NCI-H2227 (cell line): Measurements from ENCODE around the gene VASP.
"Not testable (repeated sequence)": the region's sequence is repeated elsewhere in the genome, so short reads cannot be mapped to it uniquely, and the experiment has no call there.

Experiments
- DNase-seq: peaks from one replicate; lab custom pipeline; 2025; ENCODE audit not compliant: unreplicated experiment; lab: John Stamatoyannopoulos, UW

VASP gene

DNA sequence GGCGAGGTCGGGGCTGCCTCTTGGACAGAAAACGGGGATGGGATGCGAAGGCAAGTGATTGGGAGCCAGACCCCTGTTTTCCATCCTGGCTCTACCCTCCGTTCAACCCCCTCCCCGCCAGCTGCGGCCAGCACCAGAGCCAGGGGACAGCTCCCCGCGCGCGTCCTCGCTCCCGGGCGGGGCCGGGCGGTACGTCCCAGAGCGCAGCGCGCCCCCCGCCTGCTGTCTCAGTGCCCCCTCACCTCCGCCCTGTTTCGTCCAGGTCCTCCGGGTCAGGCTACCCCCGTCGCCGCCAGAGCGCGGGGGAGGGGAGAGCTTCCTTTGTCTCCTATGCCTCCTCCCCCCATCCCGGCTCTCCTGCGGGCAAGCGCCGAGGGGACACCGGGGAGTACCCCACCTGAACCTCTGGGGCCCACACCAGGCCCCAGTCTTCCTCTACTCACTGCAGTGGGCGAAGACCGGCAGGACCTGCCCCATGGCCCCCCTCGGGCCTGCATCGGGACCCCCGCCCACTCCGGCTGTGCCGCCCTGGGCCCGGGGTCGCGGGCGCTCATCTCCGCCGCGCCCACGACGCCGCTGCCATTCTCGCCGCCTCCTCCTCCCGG is 10.8 kb upstream of the VASP start:
- DNase-seq = peak; percentile 58

DNA sequence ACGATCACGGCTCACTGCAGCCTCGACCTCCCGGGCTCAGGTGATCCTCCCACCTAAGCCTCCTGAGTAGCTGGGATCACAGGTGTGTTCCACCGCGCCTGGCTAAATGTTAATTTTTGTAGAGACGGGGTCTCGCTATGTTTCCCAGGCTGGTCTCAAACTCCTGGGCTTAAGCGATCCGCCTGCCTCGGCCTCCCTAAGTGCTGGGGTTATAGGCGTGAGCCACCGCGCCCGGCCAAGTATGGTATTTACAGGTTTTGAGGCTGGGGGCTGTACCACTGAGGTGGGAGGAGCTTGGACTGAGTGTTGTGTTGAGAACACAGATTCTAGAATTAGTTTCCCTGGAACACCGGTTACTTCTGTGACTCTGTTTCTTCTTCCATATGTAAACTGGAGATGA is 9.5 kb upstream of the VASP start:
- DNase-seq = peak; percentile 12

DNA sequence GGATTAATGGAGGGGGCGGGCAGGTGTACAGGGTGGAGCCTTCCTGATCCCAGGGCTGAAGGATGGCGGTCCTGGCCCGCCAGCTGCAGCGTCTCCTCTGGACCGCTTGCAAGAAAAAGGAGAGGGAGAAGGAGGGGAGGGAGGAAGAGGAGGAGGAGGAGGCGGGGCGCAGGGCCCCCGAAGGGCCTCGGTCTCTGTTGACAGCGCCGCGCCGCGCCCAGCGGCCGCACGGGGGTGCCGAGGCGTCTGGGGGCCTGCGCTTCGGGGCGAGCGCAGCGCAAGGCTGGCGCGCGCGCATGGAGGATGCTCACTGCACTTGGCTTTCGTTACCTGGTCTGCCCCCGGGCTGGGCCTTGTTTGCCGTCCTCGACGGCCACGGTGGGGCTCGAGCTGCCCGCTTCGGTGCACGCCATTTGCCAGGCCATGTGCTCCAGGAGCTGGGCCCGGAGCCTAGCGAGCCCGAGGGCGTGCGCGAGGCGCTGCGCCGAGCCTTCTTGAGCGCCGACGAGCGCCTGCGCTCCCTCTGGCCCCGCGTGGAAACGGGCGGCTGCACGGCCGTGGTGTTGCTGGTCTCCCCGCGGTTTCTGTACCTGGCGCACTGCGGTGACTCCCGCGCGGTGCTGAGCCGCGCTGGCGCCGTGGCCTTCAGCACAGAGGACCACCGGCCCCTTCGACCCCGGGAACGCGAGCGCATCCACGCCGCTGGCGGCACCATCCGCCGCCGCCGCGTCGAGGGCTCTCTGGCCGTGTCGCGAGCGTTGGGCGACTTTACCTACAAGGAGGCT is 8.7 kb upstream of the VASP start, which contains the start of gene PPM1N:
Gene PPM1N, plus strand, starts transcription at position 33 of the 785 bp plus-strand sequence. Its CDS starts 30 bp downstream, at position 63.
- DNase-seq = no peak

DNA sequence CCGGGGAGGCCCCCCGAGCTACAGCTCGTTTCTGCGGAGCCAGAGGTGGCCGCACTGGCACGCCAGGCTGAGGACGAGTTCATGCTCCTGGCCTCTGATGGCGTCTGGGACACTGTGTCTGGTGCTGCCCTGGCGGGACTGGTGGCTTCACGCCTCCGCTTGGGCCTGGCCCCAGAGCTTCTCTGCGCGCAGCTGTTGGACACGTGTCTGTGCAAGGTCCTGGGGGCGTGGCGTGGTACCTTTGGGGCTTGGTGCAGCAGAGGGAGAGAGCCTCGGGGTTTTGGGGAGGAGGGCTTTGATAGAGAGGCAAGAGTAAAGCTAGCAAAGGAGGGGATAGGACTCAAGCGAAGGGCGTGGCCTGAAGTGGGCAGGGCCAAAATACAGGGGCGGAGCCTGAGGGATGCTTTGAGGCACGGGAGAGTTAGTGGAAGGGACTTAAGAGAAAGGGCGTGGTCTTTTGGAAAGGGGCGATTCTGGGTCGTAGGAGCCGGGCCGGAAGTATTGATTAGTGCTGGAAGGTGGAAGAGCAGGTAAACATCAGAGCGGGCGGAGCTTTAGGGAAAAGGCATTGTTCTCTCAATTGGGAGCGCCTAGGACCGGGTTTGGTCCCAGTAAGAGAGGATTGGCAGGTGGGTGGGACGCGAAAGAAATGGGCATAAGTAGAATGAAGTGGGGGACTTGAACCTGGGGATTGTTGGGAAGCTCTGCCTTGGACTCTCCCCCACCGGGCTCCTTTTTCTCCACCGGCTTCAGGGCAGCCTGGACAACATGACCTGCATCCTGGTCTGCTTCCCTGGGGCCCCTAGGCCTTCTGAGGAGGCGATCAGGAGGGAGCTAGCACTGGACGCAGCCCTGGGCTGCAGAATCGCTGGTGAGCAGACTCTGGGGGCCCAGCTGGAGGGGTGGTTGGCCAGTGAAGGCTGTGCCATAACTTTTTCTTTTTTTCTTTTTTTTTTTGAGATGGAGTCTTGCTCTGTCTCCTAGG is 7.8 kb upstream of the VASP start:
- peak; percentile 17 for DNase-seq

DNA sequence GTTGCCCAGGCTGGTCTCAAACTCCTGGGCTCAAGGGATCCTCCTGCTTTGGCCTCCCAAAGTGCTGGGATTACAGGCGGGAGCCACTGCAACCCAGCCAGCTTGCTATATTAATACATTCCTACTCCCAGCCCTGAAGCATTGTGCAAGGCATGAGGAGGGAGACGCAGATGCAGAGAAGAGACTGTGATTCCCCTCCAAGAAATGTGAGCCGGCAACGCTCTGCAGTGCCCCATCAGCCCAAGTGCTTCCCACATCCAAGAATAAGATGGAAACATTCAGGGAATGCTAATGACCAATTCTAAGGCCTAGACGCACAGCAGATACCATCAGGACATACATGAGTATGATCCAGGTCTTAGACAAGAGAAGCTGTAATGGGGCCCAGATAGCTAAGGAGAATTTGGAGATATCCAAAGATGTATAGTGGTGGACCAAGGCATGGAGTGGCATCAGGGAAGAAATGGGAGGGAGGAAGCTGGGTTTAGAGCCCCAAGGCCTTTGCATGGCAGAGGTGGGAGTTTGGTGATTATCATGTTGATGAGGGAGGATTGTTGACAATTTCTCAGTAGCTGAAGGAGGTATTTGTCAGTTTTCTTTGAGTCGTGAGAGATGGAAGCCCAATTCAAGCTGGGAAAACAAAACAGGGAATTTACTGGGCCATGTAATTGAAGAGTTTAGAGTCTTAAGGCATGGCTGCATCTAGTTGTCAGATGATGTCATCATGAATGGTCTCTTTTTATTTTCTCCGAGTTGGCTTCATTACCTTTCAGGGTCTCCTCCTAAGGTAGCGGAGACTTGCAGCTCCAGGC is 6.2 kb upstream of the VASP start:
- no peak for DNase-seq

DNA sequence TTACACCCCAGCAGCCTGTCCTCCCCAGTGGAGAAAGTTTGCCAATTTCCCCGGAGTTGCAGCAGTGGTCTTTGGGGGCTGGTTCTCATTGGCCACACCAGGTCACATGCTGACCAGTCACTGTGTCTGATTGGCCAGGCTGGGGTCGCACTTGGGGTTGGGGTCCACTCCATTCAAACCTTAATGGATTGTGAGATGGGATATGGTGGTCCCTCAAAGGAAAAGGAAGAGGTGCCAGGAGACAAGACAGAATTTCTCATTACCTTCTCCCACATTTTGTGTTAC is 5.6 kb upstream of the VASP start:
- no peak for DNase-seq

DNA sequence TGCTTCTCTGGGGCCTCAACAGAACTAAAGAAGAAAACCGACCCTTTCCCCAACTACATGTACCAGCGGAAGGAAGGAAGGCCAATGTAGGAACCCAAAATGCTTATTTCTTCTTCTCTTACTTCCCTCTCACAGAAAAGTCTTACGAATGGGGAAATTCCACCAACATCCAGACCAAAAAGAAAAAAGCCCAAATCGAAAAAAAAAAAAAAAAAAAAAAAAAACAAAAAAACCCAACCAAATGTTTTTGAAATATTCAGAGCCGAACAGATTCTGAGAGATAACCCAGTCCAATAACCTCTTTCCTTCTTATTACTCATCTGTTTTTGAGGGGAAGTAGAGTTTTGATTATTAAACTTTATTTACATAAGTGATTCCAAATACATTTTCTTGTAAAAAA is 5.2 kb upstream of the VASP start:
- DNase-seq = no peak

DNA sequence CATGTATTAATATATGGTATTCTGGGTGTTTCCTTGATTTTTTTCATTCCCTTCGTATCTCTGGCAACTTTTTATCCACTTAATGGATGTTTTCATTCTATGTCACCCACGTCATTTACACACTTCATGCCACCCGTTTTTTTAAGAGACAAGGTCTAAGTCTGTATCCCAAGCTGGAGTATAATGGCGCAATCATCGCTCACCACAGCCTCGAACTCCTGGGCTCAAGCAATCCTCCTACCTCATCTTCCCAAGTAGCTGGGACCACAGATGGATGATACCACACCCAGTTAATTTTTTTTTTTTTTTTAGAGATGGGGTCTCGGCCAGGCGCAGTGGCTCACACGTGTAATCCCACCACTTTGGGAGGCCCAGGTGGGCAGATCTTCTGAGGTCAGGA is 3.4 kb upstream of the VASP start:
- no peak for DNase-seq

DNA sequence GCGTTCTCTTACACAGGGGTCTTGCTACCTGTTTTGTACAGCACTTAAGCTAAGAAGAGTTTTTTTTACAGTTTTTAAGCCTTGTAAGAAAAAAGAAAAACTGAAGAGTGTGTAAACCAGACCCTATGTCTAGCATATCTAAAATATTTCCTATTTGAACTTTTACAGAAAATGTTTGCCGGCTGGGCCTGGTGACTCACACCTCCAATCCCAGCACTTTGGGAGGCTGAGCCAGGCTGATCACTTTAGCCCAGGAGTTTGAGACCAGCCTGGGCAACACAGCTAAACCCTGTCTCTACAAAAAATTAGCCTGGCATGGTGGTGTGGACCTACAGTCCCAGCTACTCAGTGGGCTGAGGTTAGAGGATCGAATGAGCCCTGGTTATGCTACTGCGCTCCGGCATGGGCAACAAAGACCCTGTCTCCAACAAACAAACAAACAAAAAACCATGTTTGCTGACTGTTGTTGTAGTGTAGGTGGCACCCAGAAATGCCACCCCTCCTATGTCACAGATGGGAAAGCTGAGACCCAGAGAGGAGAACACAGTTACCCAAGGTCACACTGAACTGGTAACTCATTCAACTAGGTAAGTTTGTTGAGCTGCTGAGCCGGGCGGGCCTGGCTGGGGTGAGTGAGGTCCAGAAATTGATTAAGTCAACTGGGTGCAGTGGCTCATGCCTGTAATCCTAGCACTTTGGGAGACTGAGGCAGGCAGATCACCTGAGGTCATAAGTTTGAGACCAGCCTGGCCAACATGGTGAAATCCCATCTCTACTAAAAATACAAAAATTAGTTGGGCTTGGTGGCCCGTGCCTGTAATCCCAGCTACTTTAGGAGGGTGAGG is 1.9 kb upstream of the VASP start:
- DNase-seq = no peak

DNA sequence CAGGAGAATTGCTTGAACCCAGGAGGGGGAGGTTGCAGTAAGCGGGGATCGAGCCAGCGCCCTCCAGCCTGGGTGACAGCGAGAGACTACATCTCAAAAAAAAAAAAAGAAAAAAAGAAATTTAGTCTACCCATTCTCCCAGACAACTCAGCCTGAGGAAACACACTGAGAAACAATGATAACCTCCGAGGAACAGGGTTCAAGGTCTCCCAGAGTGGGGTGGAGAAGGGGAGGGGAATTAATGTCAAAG is 1.4 kb upstream of the VASP start:
- no peak for DNase-seq

DNA sequence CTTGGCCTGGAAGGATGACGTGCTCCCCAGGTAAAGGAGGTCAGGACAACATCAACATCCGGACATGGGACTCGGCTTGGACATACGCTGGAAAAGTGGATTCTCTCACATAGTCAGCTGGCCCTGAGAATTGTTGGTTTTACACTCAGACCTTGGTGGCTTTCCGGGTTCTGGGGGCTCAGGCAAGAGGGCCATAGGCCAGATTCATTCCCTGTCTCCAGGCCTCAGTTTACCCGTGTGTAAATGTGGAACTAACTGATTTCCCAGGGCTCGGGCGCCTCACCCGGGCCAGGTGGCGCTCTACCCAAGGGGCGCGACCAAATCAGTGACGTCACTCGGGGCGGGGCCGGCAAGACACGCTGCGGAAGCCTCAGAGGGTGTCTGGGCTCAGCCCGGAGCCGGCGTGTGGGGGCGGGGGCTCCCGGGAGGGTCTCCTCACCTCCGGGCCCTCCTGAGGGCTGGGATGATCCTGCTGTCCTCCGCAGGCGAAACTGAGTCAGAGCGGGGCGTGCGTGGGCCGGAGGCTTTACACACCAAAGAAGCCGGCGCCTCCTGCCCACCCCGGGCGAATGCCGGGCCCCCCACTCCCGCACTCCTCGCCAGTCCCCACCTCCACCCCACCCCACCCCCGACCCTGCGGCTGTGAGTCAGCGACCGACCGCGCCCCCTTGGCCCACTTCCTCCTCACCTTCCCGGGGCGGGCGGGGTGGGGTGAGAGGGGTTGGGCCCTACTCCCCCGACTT is 862 bp upstream of the VASP start:
- peak; percentile 90 for DNase-seq

DNA sequence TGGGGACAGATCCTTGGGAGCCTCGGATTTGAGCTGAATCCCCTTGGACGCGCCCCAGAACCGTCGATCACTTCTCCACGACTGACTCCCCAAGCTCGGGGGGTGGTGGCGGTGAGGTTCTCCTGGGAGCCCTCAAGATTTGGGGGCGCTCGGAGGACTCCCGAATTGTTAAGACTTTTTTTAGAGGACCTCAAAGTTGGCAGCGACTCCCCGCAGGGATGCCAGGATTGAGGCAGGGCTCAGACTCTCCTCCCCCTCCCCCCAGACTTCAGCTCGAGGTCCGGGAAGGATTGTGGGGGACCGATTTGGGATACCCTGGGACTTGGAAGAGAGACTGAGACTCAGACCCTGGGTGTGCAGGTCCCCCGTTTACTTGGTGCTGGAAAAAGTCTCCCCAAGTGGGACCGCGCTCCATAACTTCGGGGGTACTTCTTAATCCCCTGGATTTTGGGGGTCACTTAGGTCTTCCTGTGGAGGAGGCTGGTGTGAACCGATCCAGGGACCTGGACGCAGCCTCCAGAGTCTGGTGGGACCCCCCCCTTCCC is 665 bp downstream of the VASP start:
- DNase-seq = no peak

DNA sequence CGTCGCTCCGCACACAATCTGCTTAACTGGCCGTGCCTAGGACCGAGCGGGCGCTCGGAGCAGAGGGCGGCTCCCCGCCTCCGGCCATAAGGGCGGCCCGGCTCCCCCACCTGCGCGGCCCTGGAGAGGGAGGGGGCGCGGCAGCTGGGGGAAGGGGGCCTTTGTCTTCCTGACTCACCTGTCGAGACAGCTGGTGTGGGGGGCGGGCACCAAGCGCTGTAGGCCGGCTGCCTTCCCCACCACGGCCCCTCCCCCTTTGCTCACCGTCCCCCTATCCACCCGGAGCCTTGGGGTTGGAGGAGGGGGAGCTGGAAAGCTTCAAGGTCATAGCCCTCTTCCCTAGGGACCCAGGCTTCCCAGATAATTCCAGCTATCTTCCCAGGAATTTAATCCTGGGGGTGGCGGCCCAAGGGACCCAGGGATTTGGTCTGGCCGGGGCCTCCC is 1.2 kb downstream of the VASP start:
- DNase-seq = no peak

DNA sequence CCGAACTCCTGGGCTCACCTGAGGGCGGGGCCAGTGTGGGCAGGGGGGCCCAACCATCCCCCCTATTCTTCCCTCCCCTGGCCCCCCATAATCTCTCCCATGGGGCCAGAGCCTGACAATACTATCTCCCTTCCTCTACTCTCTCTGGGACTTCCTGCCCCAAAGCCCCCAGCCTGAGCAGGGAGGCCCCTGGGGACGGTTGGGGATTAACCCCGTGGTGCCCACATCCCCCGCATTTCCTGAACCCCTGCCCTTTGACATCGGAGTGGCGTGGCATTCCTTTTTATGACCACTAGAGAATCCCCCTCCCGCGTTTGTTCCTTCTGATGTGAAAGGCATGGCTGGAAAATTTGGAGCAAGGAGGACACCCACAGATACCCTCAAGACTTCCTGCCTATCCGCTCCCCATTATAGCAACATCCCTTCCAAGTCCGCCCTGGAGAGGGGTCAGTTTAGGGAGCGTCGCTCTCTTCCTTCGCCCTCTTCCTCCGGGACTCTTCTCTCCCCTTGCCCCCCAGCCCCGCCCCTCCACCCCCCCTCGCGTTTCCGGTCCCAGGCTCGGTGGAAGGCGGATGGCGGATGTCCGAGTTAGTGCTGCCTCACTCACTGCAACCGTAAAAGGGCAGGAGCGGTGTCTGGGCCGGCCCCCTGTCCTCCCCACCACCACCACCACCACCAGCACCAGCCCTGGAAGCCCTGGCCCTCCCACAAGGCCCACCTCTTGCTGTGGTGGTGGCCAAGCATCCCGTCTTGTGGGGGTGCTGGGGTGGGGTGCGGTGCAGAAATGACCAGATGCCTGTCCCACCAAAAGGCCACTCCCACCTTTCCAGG is 1.8 kb downstream of the VASP start:
- peak; percentile 21 for DNase-seq

DNA sequence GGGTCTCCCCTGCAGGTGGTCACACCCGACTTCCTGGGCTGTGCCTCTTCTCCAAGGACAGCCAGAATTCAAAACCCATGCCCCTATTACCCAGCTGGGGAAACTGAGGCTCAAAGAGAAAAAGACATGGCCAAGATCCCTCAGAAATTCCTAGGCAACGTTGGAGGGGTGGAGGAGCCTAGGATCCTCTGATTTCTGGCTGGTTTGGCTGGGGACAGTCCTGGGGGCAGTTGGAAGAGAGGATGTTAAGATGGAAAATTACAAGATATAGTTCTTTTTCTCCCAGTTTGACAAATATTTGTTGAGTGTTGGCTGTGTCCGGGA is 2.4 kb downstream of the VASP start:
- DNase-seq = no peak

DNA sequence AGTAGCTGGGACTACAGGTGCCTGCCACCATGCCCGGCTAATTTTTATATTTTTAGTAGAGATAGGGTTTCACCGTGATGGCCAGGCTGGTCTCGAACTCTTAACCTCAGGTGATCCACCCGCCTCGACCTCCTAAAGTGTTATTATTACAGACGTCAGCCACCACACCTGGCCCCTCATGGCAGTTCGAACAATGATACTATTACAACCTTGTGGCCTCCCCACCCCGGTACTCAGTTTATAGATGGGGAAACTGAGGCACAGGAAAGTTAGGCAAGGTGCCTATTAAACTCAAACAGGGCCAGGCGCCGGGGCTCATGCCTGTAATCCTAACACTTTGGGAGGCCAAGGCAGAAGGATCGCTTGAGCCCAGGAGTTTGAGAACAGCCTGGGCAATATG is 3.1 kb downstream of the VASP start:
- DNase-seq = not testable (repeated sequence)

DNA sequence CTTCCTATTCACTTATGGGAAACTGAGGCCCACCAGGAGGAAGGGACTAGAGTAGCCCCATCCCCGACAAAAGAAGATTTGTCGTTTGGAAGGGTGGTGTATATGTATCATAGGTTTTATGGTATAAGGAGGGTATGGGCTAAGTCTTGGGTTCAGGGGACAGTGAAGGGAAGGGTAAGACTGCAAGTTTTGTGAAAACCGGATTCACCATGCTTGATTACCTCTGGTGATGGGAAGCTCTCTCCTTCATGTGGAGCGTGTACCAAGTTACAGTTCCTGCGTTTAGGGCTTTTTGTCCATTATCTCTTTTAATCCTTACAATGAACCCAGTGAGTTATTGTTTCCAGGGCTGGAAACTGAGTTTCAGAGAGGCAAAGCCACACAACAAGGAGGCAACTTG is 3.8 kb downstream of the VASP start:
- DNase-seq = no peak

DNA sequence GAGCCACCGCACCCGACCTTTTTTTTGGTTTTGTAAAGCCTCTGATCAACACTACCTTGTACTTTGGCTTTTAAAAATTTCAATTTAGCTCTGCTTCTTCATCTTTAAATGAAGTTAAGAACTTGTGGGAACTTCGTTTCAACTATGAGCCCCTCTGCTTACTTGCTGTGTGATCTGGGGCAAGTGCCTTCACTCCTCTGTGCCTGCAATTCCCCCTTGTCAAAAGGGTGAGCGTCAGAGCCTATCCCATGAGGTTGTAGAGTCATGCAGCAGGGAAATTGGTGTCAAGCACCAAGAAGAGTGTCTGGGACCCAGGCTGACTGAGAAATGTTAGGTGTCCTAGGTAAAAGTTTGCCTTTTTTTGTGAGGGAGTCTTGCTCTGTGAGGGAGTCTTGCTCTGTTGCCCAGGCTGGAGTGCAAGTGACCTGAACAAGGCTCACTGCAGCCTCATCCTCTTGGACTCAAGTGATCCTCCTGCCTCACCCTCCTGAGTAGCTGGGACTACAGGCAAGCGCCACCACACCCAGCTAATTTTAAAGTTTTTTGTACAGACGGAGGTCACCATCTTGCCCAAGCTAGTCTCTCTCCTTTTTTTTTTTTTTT is 5.7 kb downstream of the VASP start:
- DNase-seq = no peak
